Mesendoderm (in vitro differentiated cells): ENCODE data around the gene CACNB4.
"Not testable (repeated sequence)": the region's sequence is repeated elsewhere in the genome, so short reads cannot be mapped to it uniquely, and the experiment has no call there.

ENCODE experiments used
- DNase-seq: peaks from one replicate; pipeline ENCODE4 v3.0.0; 2013
- H2AK5ac ChIP-seq: 2 replicates; pipeline ENCODE4 v1.6.1; 2013; ENCODE audit warnings: low read length, inconsistent platforms
- H2BK120ac ChIP-seq: 2 replicates; pipeline ENCODE4 v1.6.1; 2013; ENCODE audit warnings: low read depth, mild to moderate bottlenecking, low read length, moderate library complexity, mixed read lengths
- H2BK15ac ChIP-seq: replicated peaks from 2 replicates; pipeline ENCODE4 v1.6.1; 2013; ENCODE audit warnings: low read depth, mild to moderate bottlenecking, moderate library complexity
- H2BK5ac ChIP-seq: 2 replicates; pipeline ENCODE4 v1.6.1; 2013; ENCODE audit warnings: low read length, inconsistent platforms
- H3K18ac ChIP-seq: 2 replicates; pipeline ENCODE4 v1.6.1; 2013; ENCODE audit warnings: mild to moderate bottlenecking, low read length, mixed read lengths
- H3K23ac ChIP-seq: one replicate; pipeline ENCODE4 v1.6.1; 2013; ENCODE audit warnings: low read length
- H3K27ac ChIP-seq: 2 replicates; pipeline ENCODE4 v1.5.1; 2013; ENCODE audit warnings: low read depth, mild to moderate bottlenecking, inconsistent platforms, low read length, moderate library complexity
- H3K27me3 ChIP-seq: 2 replicates; pipeline ENCODE4 v1.6.1; 2013; ENCODE audit warnings: low read length, control low read depth, mild to moderate bottlenecking, inconsistent platforms; ENCODE audit not compliant: insufficient read depth, poor library complexity
- H3K36me3 ChIP-seq: 2 replicates; pipeline ENCODE4 v1.6.1; 2013; ENCODE audit warnings: low read length, inconsistent platforms; ENCODE audit not compliant: control insufficient read depth, insufficient read depth
- H3K4ac ChIP-seq: one replicate; pipeline ENCODE4 v1.6.1; 2013; ENCODE audit warnings: low read depth, mild to moderate bottlenecking, low read length, moderate library complexity
- H3K4me1 ChIP-seq: 2 replicates; pipeline ENCODE4 v1.6.1; 2013; ENCODE audit warnings: low read depth, low read length, inconsistent platforms; ENCODE audit not compliant: control insufficient read depth
- H3K4me2 ChIP-seq: 2 replicates; pipeline ENCODE4 v1.6.1; 2013; ENCODE audit warnings: low read length
- H3K4me3 ChIP-seq: 2 replicates; pipeline ENCODE4 v1.5.1; 2013; ENCODE audit warnings: mild to moderate bottlenecking, low read length
- H3K56ac ChIP-seq: one replicate; pipeline ENCODE4 v1.6.1; 2013; ENCODE audit warnings: low read length
- H3K79me1 ChIP-seq: 2 replicates; pipeline ENCODE4 v1.6.1; 2013; ENCODE audit warnings: low read length, inconsistent platforms
- H3K79me2 ChIP-seq: 2 replicates; pipeline ENCODE4 v1.6.1; 2013; ENCODE audit warnings: mild to moderate bottlenecking, low read length; ENCODE audit not compliant: control insufficient read depth, insufficient read depth
- H3K9ac ChIP-seq: 2 replicates; pipeline ENCODE4 v1.6.1; 2013; ENCODE audit warnings: low read length, inconsistent platforms
- H4K5ac ChIP-seq: one replicate; pipeline ENCODE4 v1.6.1; 2013; ENCODE audit warnings: low read length
- H4K8ac ChIP-seq: one replicate; pipeline ENCODE4 v1.6.1; 2013; ENCODE audit warnings: low read depth, mild to moderate bottlenecking, control low read depth, low read length, moderate library complexity
- WGBS: extraction: QIAGEN DNeasy Blood & Tissue Kit; methylation state at CpG from one replicate; pipeline ENCODE4 v1.1.7; 2013; ENCODE audit warnings: low lambda C conversion rate, missing lambda C conversion rate; ENCODE audit not compliant: insufficient coverage; ENCODE audit errors: extremely low coverage; 5-methylcytosine and 5-hydroxymethylcytosine counted together

The CACNB4 gene

GRCh38 chr2:152011724-152012123 is 87.1 kb downstream of the CACNB4 start:
- Histone ChIP-seq H3K4me3 (no peak overlapping the region), H3K36me3 (no peaks in the 10 kb centered on the region), H3K9ac (no peak overlapping the region), H3K4ac (no peak overlapping the region), H3K79me2 (no peaks in the 10 kb centered on the region), H3K56ac (no peak overlapping the region), H4K5ac (no peak overlapping the region), H2BK5ac (no peak overlapping the region), H2AK5ac (no peak overlapping the region), H3K4me1 (no peaks in the 10 kb centered on the region), H3K79me1 (no peaks in the 10 kb centered on the region), H4K8ac (no peak overlapping the region), H2BK15ac (no peak overlapping the region), H3K23ac (no peak overlapping the region), H3K18ac (no peak overlapping the region), H3K27me3 (no peaks in the 10 kb centered on the region), H3K27ac (no peak overlapping the region), H2BK120ac (no peak overlapping the region), H3K4me2 (no peak overlapping the region)
- DNase-seq: no peak
- WGBS: no CpG with 5 or more reads among the region's 2 CpGs

GRCh38 chr2:152005607-152006006 is 93.2 kb downstream of the CACNB4 start:
- no peaks in the 10 kb centered on the region for H3K36me3 ChIP-seq
- H2BK5ac ChIP-seq: no peak overlapping the region
- no peaks in the 10 kb centered on the region for H3K4me1 ChIP-seq
- no peaks in the 10 kb centered on the region for H3K79me1 ChIP-seq
- no peak overlapping the region for H4K5ac ChIP-seq
- H3K4me3 ChIP-seq: no peak overlapping the region
- no peaks in the 10 kb centered on the region for H3K27me3 ChIP-seq
- DNase-seq: no peak
- H3K4me2 ChIP-seq: no peak overlapping the region
- no peak overlapping the region for H3K27ac ChIP-seq
- H3K56ac ChIP-seq: no peak overlapping the region
- no peak overlapping the region for H2BK120ac ChIP-seq
- H2BK15ac ChIP-seq: no peak overlapping the region
- no CpG with 5 or more reads among the region's 4 CpGs for WGBS
- H2AK5ac ChIP-seq: no peak overlapping the region
- H3K23ac ChIP-seq: no peak overlapping the region
- no peak overlapping the region for H3K4ac ChIP-seq
- no peak overlapping the region for H3K9ac ChIP-seq
- H4K8ac ChIP-seq: no peak overlapping the region
- H3K18ac ChIP-seq: no peak overlapping the region
- H3K79me2 ChIP-seq: no peaks in the 10 kb centered on the region

- not testable (repeated sequence) for H3K4me1 ChIP-seq, H3K18ac ChIP-seq, H3K4me2 ChIP-seq, H3K79me2 ChIP-seq, H4K8ac ChIP-seq, DNase-seq, H4K5ac ChIP-seq, H3K9ac ChIP-seq, H3K4ac ChIP-seq, H3K4me3 ChIP-seq, H3K23ac ChIP-seq, H3K79me1 ChIP-seq, H3K27ac ChIP-seq, H2BK120ac ChIP-seq, H2AK5ac ChIP-seq, H3K36me3 ChIP-seq, H2BK5ac ChIP-seq, H3K27me3 ChIP-seq, H2BK15ac ChIP-seq, H3K56ac ChIP-seq
- no CpG with 5 or more reads among the region's 5 CpGs for WGBS
Measured at GRCh38 chr2:152003283-152003682, 95.6 kb downstream of the CACNB4 start.

GRCh38 chr2:151999053-151999452 is 99.8 kb downstream of the CACNB4 start:
- Histone ChIP-seq H3K79me2 (no peaks in the 10 kb centered on the region), H3K36me3 (no peaks in the 10 kb centered on the region), H3K79me1 (no peaks in the 10 kb centered on the region), H3K4me2 (no peak overlapping the region), H3K18ac (no peak overlapping the region), H3K4me1 (no peaks in the 10 kb centered on the region), H3K56ac (no peak overlapping the region), H4K5ac (no peak overlapping the region), H3K27ac (no peak overlapping the region), H3K23ac (no peak overlapping the region), H4K8ac (no peak overlapping the region), H3K4me3 (no peak overlapping the region), H2BK120ac (no peak overlapping the region), H3K9ac (no peak overlapping the region), H2AK5ac (no peak overlapping the region), H2BK15ac (no peak overlapping the region), H3K4ac (no peak overlapping the region), H3K27me3 (no peaks in the 10 kb centered on the region), H2BK5ac (no peak overlapping the region)
- DNase-seq: peak; percentile 83
- WGBS: no CpG with 5 or more reads among the region's 6 CpGs

GRCh38 chr2:151996243-151997003 is 102.4 kb downstream of the CACNB4 start:
- Histone ChIP-seq H3K79me1 (no peaks in the 10 kb centered on the region), H2BK5ac (no peak overlapping the region), H3K36me3 (no peaks in the 10 kb centered on the region), H3K18ac (no peak overlapping the region), H3K9ac (no peak overlapping the region), H3K79me2 (no peaks in the 10 kb centered on the region), H2AK5ac (no peak overlapping the region), H4K8ac (no peak overlapping the region), H3K4me3 (no peak overlapping the region), H4K5ac (no peak overlapping the region), H2BK120ac (no peak overlapping the region), H3K23ac (no peak overlapping the region), H3K4me1 (no peaks in the 10 kb centered on the region), H2BK15ac (no peak overlapping the region), H3K4ac (no peak overlapping the region), H3K56ac (no peak overlapping the region), H3K4me2 (no peak overlapping the region), H3K27me3 (no peaks in the 10 kb centered on the region), H3K27ac (no peak overlapping the region)
- WGBS: no CpG with 5 or more reads among the region's 2 CpGs
- DNase-seq: no peak

- no peak overlapping the region for H4K5ac ChIP-seq
- H3K4me3 ChIP-seq: no peak overlapping the region
- no peak overlapping the region for H2BK15ac ChIP-seq
- no peaks in the 10 kb centered on the region for H3K79me2 ChIP-seq
- H3K23ac ChIP-seq: no peak overlapping the region
- H3K27ac ChIP-seq: no peak overlapping the region
- no peak overlapping the region for H2AK5ac ChIP-seq
- no peaks in the 10 kb centered on the region for H3K27me3 ChIP-seq
- H2BK5ac ChIP-seq: no peak overlapping the region
- H3K4me2 ChIP-seq: no peak overlapping the region
- no CpG with 5 or more reads among the region's 2 CpGs for WGBS
- no peak overlapping the region for H4K8ac ChIP-seq
- H2BK120ac ChIP-seq: no peak overlapping the region
- DNase-seq: no peak
- H3K36me3 ChIP-seq: no peaks in the 10 kb centered on the region
- no peaks in the 10 kb centered on the region for H3K4me1 ChIP-seq
- H3K9ac ChIP-seq: no peak overlapping the region
- no peaks in the 10 kb centered on the region for H3K79me1 ChIP-seq
- H3K4ac ChIP-seq: no peak overlapping the region
- no peak overlapping the region for H3K18ac ChIP-seq
- no peak overlapping the region for H3K56ac ChIP-seq
Measured at GRCh38 chr2:151995161-151995557, 103.7 kb downstream of the CACNB4 start.
